H1 (cell line): ENCODE measurements around the gene KRTAP10-5. TPM values are rescaled to one million over a fixed set of nuclear protein-coding genes. Genes with fewer than 3 reads are reported as not detected.

ENCODE experiments used
- CHD7 ChIP-seq: fragments of 300-600 bp; sonication (generic); IDR thresholded peaks from 2 replicates; pipeline ENCODE4 v1.7.1; 2012; ENCODE audit warnings: low read length, moderate library complexity, mild to moderate bottlenecking, inconsistent platforms; ENCODE audit not compliant: insufficient replicate concordance
- CTCF ChIP-seq, 3 experiments: IDR thresholded peaks; 1 replicate in 2 of 3; 2 replicates in 1 of 3; pipeline versions ENCODE4 v1.5.1 to v1.6.1; 2011; ENCODE audit warnings: low read length in 3 of 3, mild to moderate bottlenecking in 3 of 3, inconsistent platforms in 2 of 3, low read depth in 1 of 3, moderate library complexity in 1 of 3; ENCODE audit not compliant: insufficient read depth in 1 of 3; ENCODE audit errors: control extremely low read depth in 1 of 3
- ZNF274 ChIP-seq: IDR thresholded peaks from 2 replicates; pipeline ENCODE4 v1.7.0; 2012; ENCODE audit warnings: low read length, borderline replicate concordance; ENCODE audit errors: extremely low read depth
- polyA plus RNA-seq, 7 experiments: library from polyadenylated mRNA; depleted of rRNA in 3 of 7; stranded (reverse) in 5 of 7; unstranded in 2 of 7; fragments of >200 nt in 5 of 7; fragments of 200-250 nt in 2 of 7; gene quantifications; 1 replicate in 5 of 7; 2 replicates in 1 of 7; 4 replicates in 1 of 7; pipeline versions ENCODE4 v1.2.1 to v1.2.3, GENCODE V29; 2011 to 2013; ENCODE audit warnings: missing spikeins in 2 of 7, mixed read lengths in 2 of 7
- total RNA-seq: library from RNA; stranded (reverse); fragmentation: NEBNext Ultra II Directional; extraction: Animal tissue kit (Norgen Biotek cat#: 25700); gene quantifications from 2 replicates; pipeline ENCODE4 v1.2.1, GENCODE V29; 2021

KRTAP10-5 gene
- total and polyA plus RNA-seq, 2 of the 8 experiments (the other 6 are each of a cell fraction or from before 2014, with no cell fraction given), result 0.09 TPM; not detected in 1

- TF ChIP-seq CHD7 (no peak), ZNF274 (no peak), CTCF (IDR thresholded peaks at IDR 0.05; ENCODE audit: control extremely low read depth in 1 of 3, insufficient read depth in 1 of 3, low read depth in 1 of 3, low read length in 3 of 3) (no peak)
Observed at GRCh38 chr21:44592446-44593311, 12.3 kb upstream of the KRTAP10-5 start, which contains the start of gene KRTAP10-6 (continued).
